GM18502 (cell line): ENCODE results near the gene EIPR1.

ENCODE experiments used
- ATAC-seq: cut with Tn5 transposase; IDR thresholded peaks from one replicate; pipeline ENCODE4 v1.9.1; 2021; ENCODE audit warnings: mild to moderate bottlenecking; ENCODE audit not compliant: unreplicated experiment, poor library complexity

EIPR1 gene

DNA sequence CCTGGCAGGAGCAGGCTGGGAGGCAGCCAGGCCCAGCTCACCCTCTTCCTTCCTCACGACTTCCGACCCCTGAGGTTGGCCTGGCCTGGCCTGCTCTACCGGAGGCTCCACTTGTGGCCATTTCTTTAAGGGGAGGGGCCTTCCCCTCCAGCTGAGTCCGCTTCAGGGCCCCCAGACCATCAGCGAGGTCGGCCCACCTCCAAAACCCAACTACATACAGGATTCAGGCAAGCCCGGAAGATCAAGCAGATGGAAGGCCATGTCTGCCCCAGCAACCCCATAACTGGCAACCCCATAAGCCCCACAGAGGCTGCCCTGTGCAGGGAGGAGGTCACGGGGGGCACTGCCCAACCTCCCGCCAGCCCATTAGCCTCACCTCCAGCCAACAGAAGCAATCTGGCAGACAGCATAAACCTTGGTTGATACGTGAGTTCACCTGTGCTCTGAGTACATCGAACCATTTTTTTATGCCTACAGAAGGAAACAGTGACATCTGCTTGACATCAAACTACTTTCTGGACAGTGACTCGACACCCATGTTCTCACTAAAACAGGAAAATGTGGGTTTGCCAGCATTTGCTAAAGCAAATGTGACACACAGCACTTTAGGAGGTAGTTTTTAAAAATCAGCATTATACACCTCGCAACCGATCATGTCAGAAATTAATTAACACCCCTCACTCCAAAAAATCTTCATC lies 98.9 kb downstream of the EIPR1 start:
- ATAC-seq, result no peak

DNA sequence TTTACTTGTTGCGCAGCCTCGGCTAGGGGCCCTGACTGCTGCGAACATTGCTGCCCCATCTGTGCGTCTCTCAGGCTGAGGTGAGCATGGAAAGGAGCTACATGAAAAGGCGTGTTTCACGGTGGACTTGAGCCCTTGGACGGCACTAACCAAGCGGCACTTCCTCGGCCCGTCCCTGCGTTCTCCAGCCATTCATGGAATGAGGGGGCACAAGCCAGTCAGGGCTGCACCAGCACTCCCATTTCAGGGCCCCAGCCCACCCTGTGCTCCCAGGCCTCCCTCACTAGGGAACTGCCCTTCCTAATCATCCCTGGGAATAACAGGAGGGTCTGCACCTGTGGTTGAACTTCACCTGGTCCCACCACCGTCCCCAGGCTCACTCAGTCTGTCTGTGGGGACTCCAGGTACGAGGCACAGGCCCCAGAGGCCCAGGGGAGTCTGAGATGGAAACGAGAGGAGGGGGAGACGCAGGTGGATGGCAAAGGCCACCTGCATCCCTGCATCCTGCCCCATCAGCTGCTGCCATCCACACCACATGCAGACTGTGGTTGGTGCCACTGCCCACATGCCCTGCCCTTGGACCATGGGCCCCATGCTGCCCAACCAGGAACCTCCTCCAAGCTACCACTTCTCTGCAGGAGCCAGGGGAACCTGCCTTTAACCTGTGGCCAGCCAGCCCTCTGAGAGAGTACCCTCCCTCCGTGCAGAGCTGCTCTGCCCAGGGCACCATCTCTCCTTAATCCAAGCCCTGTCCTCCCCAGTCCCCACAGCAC lies 99.7 kb downstream of the EIPR1 start:
- ATAC-seq, result no peak

DNA sequence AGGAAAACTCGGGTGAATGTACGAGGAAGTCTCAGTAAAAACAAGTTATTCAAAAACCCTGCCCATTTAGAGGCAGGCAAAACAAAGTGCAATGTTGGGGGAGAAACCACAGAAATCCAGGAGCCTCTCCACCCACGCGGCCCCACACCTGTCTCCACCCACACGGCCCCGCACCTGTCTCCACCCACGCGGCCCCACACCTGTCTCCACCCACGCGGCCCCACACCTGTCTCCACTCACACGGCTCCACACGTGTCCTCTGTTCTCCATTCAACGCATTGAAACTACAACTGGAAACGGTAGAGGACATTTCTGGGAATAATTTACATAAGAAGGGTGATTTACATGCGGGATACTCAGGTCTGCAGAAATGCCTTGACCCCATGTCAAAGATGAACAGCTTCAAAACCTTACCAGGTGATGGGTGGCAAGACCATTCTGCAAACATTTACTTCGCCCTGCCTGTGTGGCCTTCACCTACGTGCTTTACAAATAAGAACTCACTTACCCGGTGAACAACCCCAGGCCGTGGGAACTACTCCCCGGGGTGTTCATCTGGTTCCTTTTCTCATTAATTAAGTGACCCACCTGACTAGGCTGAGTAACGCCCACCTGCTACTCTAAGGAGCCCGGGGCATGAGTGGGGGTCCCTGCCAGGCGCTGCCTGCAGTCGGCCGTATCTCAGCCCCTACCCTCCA lies 100.4 kb downstream of the EIPR1 start:
- no peak for ATAC-seq

DNA sequence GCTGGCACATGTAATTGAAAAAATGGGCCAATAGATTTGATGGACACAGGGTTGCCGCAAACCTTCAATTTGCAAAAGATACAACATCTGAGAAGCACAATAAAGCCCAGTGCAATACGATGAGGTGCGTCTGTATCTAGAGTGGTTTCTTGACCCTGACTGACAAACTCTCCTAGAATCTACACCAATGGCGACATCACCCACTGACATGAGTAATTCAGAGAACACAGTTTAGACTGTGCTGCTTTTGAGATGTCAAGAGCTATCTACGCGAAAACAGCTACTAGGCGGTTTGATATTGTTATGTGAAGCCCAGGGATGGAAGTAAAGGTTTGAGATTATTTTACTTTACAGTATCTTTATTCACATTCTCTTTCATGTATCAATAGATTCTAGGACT lies 104.9 kb downstream of the EIPR1 start:
- no peak for ATAC-seq

DNA sequence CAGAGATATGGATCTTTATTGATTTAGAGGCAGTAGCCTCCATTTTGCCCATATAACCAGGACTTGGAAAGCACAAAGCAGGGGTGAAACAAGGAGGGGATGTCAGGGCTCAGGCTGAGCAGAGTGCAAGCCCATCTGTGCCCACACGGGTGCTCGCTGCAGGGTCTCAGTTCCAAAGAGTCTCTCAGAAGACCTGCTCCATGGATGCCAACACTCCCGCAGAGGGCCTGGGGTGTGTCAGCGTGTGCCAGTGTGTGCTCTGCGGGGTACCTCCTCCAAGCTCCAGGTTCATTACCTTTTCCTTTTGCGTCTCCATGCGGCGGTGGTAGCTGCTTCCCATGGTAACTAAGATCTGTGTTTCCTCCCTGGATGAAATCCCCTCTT lies 107.5 kb downstream of the EIPR1 start:
- ATAC-seq, result no peak

DNA sequence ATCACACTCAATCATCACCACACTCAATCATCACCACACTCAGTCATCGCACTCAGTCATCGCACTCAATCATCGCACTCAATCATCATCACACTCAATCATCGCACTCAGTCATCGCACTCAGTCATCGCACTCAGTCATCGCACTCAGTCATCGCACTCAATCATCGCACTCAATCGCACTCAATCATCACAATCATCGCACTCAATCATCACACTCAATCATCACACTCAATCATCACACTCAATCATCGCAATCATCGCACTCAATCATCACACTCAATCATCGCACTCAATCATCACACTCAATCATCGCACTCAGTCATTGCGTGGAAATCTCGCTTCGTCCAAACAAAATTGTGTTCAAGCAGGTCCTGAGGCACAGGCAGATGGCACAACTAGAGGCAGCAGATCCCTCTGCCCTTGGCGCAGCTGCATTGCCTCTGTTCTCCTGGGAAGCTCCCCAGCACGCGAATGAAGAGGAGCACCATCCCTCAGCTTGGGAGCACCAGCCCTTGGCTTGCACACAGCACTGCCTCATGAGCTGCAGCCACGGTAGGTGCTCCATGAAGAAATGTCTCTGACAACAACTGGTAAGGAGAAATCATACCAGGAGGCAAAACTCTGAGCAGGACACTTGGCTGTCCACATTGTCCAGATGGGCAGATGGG lies 108.1 kb downstream of the EIPR1 start:
- ATAC-seq, result no peak

DNA sequence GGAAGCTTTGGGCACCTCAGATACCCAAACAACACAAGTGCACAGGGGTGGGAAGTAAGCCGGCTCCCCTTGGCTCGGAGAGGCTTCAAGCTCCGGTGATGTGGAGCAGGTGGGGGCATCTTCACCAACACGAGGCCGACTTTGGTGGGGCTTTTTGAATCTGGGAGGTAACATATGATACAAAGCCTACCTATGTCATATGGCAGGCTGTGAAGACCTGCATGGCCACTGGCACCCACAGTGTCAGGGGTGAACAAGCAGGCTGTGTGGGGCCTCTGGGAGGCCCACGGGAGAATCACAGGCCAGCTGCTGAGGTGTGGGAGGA lies 109.0 kb downstream of the EIPR1 start:
- ATAC-seq, result no peak

DNA sequence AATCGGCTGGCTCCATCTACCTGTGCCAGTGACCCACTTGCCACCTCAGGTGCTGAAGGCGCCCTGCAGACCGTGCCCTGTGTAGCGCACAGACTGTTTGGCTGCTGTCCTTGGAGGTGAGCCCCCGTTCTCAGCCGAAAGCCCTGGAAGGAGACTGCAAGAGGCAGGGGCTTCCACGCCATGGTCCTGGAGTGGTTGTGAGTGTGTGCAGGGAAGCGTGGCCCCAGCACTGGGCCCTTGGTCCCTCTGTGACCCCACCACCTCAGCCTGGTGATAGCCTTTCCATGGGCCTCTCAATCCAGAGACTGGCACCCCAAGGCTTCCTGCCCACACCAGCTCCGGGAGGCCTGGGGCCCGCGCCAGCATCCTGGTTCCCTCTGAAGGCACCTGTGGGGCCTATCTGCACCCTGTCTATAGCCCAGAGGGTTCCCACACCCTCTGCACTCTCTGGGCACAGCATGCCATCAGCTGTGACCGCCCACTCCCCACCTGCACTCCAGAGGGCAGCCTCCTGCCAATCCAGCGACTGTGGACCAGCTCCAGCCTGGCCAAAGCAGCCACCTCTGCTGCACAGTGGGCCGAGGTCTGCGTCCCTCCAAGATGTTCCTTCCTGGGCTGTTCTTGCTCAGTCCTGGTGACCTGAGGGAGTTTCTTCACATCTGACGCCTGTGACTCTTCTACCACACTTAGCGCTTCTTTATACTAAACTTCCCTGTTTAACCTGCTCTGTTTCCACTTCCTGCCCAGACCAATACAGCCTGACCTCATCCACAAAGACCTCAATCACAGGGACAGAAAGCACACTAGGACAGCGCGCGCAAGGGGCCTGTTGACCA lies 109.5 kb downstream of the EIPR1 start:
- no peak for ATAC-seq

DNA sequence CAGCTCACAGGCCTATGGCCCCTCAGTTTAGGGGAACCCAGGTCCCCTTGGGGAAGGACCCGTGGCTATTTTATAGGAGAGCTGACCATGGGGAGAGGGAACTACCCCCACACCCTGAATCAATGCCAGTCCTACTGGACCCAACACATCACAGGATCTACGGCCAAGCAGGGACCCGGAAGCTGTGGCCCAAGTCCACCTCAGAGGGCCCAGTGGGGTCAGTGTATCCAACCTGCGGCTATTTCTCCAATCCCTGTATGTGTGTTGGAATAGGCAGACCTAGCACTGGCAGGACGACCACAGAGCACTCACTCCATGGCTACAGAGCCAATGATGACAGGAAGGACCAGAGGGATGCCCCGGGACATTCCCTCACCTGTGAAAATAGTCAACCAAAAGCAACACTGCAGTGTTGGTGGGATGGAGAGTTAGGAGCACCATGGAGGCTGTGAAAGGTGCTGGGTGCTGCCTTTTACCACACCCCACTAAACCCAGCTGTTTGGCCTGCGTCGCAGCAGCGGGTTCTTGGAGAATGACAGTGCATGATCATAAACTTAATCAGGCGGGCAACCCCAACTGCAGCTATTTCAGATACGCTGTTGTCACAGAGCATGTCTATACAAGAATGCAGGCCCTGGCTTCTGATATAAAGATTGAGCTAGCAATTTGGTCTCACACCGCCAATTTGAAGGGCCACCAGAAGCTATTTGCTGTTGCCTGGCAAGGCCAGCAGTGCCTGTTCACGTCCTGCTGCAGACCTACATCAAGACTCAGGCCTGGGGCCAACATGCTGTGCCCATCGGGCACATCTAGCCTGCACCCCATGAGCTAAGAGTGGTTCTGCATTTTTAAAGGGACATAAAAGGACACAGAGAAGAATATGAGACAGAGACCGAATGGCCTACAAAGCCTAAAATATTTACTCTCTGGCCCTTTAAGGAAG lies 110.4 kb downstream of the EIPR1 start:
- ATAC-seq, result no peak

DNA sequence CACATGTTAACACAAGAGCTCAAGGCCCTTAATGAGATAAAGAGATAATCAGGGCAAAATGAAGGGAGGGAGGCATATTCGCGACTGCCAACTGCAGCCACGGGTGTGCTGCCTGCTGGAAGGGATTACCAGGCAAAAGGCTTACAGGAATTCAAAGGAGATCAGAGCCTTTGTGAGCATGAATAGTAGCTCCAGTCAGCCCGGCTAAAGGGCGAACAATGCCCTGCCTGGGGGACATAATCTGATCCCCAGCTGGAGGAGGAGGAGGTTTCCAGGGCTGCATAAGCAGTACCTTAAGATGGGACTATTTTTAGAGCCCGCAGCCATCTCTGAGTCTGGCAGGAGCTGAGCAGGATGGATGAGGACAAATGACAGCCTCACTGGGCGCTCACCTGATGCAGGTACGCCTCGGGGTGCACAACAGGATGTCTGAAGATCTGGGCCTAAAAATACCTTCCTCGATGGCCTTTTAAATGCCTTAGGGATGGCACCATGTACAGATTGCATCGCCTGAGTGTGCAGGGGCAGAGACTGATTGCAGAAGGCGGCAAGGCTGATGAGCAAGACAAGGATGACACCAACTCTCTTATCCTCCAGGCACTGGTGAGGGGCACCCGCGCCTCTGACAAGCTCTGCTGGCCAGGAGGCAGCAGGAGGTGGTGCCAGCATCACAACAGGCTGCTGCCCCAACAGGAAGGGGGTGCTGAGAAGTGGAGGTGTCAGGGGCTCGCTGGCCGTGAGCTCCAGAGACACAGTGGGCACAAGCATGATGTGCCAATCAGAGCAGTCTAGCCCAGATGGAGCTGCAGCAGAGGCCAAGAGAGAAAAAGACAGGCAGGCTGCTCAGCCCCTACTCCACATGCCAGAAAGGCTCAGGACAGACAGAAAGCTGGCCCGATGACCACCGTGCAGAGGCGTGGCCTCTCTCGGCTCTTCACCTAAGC lies 111.4 kb downstream of the EIPR1 start:
- no peak for ATAC-seq

DNA sequence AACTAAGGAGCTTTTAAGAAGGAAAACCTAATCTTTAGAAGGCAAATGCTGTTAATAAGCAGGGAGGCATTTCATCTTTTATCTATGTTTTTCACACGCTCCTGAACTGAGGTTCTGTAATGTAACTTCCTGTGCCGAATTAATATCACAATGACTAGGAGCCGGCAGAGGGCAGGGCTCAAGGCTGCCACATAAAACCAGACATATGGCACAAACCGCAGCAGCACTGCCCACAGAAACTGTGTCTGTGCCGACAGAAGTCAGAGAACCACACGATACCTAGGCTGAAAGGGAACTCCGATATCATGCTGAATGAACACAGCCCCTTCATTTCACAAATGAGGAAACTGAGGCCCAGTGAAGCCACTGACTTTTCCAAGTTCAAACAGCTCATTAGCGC lies 112.1 kb downstream of the EIPR1 start:
- no peak for ATAC-seq

DNA sequence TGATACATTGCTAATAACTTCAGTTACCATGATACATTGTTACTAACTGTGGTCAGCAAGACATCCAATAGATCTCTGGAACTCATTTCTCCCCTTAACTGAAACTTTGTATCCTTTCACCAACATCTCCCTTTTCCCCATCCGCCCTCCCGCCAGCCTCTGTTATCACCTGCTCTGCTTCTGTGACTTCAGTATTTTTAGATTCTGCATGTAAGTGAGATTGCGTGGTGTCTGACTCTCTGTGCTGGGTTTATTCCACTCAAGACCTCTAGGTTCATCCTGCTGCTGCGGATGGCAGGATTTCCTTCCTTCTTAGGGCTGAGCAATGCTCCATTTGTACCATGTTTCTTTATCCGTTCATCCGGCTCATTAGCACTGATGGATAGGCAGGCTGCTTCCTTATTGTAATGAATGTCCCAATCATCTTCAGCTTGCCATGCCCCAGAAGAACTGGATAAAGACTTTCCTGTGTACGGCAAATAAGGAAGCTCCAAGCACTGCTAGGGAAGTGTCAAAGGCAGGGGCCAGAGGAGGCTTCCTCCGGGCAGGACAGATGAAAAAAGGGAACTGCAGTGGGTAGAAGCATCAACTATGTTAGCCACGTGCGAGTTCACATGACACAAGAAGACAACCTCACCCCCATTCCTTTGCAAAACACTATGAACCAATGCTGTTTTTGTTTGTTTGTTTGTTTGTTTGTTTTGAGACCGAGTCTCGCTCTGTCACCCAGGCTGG lies 113.4 kb downstream of the EIPR1 start:
- ATAC-seq, result no peak

DNA sequence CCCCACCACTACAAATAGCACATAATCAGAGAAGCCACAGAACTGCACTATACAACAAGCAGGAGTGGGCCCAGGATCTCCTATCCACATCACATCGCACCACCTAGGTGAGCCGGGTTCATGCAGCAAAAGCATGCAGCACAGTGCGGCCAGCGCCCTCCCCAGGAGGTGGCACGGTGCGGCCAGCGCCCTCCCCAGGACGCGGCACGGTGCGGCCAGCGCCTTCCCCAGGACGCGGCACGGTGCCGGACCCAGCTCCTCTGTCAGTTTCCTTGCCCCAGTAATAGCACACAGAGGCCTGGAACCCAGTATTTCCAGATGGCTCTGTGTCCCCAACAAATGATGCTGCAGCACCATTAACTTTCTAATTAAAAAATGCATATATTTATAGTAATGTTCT lies 114.1 kb downstream of the EIPR1 start:
- no peak for ATAC-seq

DNA sequence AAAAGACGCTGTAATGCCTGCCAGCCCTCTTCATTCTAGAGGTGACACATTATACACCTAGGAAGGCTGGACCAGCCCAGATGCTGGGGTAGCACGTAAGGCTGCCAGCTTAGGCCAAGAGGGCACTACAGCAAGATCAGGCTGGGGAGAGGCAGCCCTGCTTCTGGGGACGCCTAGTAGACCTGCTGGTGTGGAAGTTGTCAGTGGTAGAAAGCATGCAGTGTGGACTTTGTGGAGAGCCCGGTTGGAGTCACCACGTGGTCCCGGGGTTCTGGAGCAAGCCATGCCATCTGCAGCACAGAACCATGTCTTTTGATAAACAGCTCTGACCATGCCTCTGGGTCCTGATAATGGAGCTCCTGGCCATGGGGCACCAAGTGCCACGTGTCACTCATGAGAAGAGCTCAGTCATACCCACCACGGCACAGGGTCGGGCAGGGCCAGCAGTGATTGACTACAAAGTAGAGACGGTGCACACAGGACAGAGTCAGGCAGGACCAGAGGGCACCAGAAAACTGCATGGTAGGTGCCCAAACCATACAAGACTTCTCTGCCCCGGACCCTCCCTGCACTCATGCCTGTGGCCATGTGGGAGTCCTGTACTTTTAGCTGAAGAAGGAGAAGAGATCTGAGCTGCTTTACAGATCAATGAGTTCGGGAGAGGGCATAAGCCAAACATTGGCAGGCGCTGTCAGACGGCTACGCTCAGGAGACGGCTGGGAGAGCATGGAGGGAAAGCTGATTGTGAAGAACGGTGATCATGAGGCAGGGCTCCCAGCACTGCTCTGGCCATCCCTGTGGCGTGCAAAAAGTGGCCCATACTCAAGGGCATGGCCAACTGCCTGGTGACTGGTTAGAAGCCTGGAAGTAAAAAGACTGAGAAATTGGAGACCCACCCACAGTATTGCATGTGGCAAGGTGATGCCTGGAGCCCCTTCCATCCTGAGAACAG lies 114.9 kb downstream of the EIPR1 start:
- no peak for ATAC-seq

DNA sequence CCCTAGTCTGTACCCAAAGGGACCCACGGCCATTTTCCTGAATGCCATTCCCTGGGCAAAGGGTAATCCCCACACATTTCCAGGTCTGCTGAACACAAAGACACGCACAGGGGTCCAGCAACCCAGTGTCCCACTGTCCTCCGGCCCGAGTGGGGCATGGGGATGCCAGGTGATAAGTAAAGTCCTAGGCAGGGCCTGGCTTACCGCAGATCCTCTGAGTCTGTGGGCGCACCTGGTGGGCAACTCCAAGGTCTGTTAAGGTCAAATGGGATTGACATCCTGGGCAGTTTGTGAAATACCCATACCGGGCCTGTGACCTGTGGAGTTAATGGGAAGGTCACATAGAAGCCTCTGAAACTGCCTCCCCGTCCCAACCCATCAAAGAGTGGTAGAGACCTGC lies 116.1 kb downstream of the EIPR1 start:
- ATAC-seq, result no peak

DNA sequence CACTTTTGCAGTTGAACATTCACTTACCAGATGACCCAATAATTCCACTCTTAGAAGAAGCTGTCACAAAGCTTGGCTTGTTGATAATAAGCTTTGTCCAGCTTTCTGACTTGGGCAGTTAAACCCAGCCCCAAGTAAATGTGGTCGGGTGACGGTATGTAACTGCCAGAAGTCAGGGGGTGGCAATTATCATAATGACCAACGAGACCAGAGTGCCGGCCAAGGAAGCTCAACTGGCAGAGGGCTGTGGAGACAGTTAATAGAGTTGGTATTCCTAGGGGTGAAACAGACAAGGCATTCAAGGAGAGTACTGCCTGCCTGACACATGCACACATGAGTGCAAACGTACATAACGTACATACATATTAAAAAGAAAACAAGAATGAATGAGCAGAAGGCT lies 116.7 kb downstream of the EIPR1 start:
- no peak for ATAC-seq
